ENCODE results near the gene RAB11FIP2.

Gene RAB11FIP2

GRCh38 chr10:117980216-117980615 is 66.5 kb downstream of the RAB11FIP2 start:
- DNase-seq, result no peak

DNA sequence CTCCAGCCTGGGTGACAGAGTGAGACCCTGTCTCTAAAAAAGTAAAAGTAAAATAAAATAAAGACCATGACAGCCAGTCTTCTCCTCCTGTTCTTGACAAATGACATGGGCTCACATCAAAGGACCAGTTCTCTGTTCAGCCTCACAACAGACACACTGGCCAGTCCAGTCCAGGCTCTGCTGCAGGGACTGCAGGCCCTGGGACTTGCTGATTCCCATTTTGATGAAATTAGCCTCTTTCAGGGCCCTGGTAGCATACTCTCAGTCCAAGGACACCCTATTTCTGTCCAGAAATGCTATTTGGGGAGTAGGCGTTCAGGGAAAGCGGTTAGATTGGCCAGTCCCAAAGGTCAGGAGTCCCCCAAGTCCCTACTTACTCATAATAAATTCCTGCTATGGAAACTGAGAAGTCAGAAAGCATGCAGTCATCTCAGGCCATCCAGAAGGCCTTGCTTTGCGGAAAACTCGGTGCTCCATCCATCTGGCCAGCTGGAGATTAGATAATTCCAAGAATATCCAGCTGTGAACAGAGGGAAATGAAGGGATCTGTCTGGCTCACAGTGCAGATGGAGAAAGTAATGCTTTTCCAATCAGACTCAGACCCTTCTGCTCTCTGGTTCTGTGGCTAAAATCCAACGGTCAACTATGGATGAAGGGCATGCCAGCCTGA is 74.4 kb downstream of the RAB11FIP2 start:
- DNase-seq, result peak; percentile 85

- DNase-seq, result no peak
These were observed 75.8 kb downstream of the RAB11FIP2 start for GRCh38 chr10:117970962-117971361.

- DNase-seq, result no peak
These were observed 77.1 kb downstream of the RAB11FIP2 start for GRCh38 chr10:117969592-117969991.

DNA sequence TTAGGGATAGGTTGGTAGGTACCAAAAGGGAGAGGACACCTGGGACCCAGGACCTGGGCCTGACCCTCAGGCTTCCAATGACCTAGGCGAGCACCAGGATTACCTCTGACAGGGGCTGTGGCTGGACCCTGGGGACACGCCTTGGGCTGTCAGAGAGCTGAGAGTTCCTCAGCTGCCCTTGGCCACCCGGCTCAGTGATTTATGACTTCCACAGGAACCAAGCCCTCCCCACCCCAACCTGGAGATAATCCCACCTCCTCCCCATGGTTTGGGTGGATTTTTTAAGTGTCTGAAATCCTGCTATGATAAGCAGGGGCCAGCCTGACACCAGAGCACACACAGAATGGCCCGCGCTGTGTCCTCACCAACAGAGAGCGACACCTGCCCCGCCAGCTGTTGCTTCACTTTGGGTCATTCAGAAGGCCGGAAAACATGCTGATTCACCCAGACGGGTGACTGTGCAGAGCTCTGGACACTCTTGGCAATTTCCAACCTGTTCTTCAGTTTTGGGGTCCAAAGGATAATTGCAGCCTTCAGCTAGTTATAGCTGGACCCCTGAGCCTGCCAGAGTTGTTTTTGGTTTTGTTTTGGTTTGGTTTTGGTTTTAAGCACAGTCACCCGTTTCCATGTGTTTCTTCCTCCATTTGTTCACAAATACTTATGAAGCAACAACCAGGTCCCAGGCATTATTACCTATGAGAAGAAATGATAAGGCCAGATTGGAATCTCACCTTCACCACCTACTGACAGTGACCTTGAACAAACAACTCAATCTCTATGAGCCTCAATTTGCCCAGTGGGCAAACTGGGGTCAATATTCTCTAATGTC is 78.2 kb downstream of the RAB11FIP2 start:
- DNase-seq, result no peak

DNA sequence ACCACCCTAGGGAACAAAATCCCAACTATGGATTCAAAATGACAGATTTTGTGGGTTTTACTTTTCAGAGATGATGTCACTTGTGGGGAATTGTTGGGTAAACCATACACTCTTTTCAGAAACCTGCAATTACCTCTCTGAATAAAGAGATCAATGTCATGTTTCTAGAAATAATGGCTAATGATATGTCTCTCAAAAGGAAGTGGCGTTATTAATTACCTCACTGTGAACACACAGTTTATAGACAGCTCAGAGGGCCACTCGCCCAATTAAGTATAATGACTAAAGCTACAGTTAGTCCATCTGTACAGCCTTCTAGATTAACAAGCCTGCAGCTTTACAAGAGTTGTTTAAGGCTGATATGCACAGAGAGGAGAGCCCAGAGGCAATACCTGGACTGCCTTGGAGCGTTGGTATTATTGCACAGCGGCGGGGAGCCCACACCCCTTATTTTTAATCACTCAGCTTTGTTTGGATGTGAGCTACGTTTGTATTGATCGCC is 79.5 kb downstream of the RAB11FIP2 start:
- DNase-seq, result no peak

DNA sequence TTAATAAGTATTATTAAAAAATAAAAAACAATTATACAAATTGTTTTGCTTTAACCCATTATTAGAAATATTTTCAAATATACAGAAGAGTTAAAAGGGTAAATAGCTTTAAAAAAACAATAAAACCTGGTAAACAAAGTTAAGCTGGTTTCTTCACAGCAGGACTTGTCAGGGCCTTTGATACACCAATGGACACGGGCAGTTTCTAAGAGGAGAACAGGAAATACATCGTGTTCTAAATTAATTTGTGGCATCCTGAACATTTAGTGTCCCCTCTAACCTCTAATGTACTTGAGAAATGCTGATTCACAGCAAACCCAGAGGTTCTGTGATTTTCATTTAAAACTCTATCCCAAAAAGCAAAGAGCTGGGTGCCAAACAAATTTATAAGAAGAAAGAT is 80.8 kb downstream of the RAB11FIP2 start:
- DNase-seq, result no peak

DNA sequence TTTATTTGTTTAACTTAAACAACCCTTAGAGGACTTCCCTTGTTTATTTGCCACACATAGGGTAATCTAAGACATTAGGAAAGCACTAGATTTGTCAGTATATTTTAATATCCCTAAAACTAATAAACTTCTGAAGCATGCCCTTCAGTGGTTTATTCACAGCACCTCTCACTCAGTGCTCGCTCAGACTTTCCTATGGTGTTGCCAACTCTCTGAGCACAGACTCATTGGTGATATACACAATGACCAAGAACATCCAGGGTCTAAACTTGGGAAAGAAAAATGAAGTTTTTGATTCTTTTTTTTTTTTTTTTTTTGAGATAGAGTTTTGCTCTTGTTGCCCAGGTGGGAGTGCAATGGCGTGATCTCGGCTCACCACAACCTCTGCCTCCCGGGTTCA is 82.2 kb downstream of the RAB11FIP2 start:
- peak; percentile 44 for DNase-seq

DNA sequence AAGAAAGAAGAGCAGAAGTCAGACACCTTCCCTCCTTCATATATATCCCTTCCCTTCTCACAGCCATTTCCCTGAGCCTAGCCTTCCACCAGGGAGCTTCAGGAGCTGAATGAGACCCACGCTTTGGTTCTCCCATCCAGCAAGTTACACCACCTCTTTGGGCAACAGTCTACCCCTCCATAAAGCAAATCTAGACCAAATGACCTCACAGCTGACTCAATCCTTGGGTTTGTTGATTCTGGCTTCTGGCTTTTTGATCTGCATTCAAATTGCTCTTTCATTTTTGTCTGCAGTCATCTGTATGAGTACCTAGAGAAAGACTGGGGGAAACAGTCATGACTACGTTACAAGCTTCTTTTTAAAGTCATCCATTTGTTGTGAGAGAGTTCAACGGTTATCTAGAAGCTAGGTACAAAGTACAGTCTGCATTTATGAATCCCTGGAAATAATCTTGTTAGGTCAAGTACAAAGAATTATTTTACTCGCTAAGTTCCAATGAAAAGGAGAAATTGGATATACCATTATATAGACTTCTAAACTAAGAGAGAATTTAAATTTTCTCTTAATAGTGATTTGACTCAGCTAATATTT is 86.3 kb downstream of the RAB11FIP2 start:
- no peak for DNase-seq

DNA sequence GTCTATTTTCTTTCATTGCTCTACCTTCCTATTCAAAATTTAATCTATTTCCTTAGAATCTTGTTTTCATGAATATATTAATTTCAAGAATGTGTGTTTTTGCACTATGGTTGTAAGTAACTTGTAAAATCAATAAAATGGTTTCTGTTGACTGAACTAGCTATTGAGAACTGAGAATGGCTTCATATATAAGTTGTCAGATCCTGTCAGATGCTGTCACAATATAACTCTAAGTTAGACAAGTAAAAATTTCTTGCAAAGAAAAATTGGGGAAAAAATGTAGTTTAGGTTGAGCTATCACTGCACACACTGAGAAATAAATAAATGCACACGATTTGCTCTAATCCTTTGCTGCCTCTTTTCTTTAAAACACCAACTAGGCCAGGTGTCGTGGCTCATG is 89.8 kb downstream of the RAB11FIP2 start:
- DNase-seq, result no peak

DNA sequence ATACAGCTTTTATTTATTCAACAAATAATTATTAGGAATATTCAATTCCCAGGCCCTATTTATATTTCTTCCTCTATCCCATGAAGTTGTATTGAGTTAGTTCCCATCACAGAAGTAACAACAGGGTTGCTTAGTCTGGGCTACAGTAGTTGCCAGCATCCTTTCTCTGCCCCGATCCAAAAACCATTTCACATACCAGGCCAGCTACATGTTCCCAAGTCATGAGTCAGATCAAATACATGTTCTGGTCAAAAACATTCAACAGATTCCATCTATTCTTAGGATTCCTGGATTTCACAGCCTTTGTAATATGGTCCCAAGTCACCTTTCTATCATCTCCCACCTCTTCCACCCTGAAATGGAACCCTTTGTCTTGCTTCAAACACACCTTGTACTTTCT is 91.6 kb downstream of the RAB11FIP2 start:
- DNase-seq, result no peak
